OCI-LY3 (cell line): Measurements from ENCODE around the gene EPYC.

Experiments used
- H2AFZ ChIP-seq: fragments of 200-600, 300-600 bp; shearing (Covaris generic); 2 replicates; pipeline ENCODE4 v1.6.0; 2014; ENCODE audit warnings: antibody characterized with exemption, low read depth, low read length
- H3K27ac ChIP-seq: fragments of 200-600, 300-600 bp; sonication (generic); 2 replicates; pipeline ENCODE4 v1.5.1; 2014; ENCODE audit warnings: mild to moderate bottlenecking, low read length, moderate library complexity, mixed read lengths
- H3K27me3 ChIP-seq: fragments of 200-600, 300-600 bp; sonication (generic); 2 replicates; pipeline ENCODE4 v1.6.1; 2014; ENCODE audit warnings: low read depth, low read length, mixed read lengths
- H3K36me3 ChIP-seq: fragments of 200-600, 300-600 bp; sonication (generic); replicated peaks from 2 replicates; pipeline ENCODE3; 2014; ENCODE audit warnings: low read depth, low read length, mixed read lengths
- H3K4me1 ChIP-seq: fragments of 300-600, 200-600 bp; sonication (generic); 2 replicates; pipeline ENCODE4 v1.6.1; 2014; ENCODE audit warnings: low read length, mixed read lengths
- H3K4me2 ChIP-seq: fragments of 200-600, 300-600 bp; sonication (generic); 2 replicates; pipeline ENCODE4 v1.6.1; 2014; ENCODE audit warnings: low read length, mixed read lengths
- H3K4me3 ChIP-seq: fragments of 300-600, 200-600 bp; sonication (generic); 2 replicates; pipeline ENCODE4 v1.5.1; 2014; ENCODE audit warnings: antibody characterized with exemption, mild to moderate bottlenecking, low read length, moderate library complexity
- H3K79me2 ChIP-seq: fragments of 300-600, 200-600 bp; shearing (Covaris generic); 2 replicates; pipeline ENCODE4 v1.6.1; 2014; ENCODE audit warnings: mild to moderate bottlenecking, low read length, mixed read lengths
- H3K9ac ChIP-seq: fragments of 300-600, 200-600 bp; shearing (Covaris generic); 2 replicates; pipeline ENCODE4 v1.6.0; 2014; ENCODE audit warnings: mild to moderate bottlenecking, low read length, moderate library complexity
- H3K9me3 ChIP-seq: fragments of 200-600, 300-600 bp; shearing (Covaris generic); 2 replicates; pipeline ENCODE4 v1.6.1; 2014; ENCODE audit warnings: low read length, mixed read lengths; ENCODE audit not compliant: insufficient read depth
- H4K20me1 ChIP-seq: fragments of 200-600, 300-600 bp; sonication (generic); 2 replicates; pipeline ENCODE4 v1.6.1; 2016; ENCODE audit warnings: low read length, mixed read lengths; ENCODE audit not compliant: insufficient read depth
- CTCF ChIP-seq: fragments of 200-600, 300-600 bp; sonication (generic); IDR thresholded peaks from 2 replicates; pipeline ENCODE4 v1.5.1; 2014; ENCODE audit warnings: antibody characterized with exemption, low read length, low read depth
- EZH2phosphoT487 ChIP-seq: fragments of 200-600 bp; shearing (Covaris generic); IDR thresholded peaks from 2 replicates; pipeline ENCODE4 v1.6.1; 2018; ENCODE audit warnings: antibody characterized with exemption, mixed run types, low read depth

The EPYC gene

GRCh38 chr12:90959538-90960139 is 45.1 kb downstream of the EPYC start:
- H3K4me1 ChIP-seq, result no peaks in the 10 kb centered on the region
- H3K4me3 ChIP-seq, result no peak overlapping the region
- no peak overlapping the region for H2AFZ ChIP-seq
- H3K27me3 ChIP-seq, result no peaks in the 10 kb centered on the region
- H3K36me3 ChIP-seq, result no peaks in the 10 kb centered on the region
- no peaks in the 10 kb centered on the region for H3K9me3 ChIP-seq
- peak overlapping the region; percentile 27 for H3K4me2 ChIP-seq
- H3K27ac ChIP-seq, result no peak overlapping the region
- no peaks in the 10 kb centered on the region for H3K79me2 ChIP-seq
- no peaks in the 10 kb centered on the region for H4K20me1 ChIP-seq
- no peak overlapping the region for H3K9ac ChIP-seq
- TF ChIP-seq EZH2phosphoT487 (no peak), CTCF (peak; percentile 69)

- Histone ChIP-seq H3K27me3 (no peaks in the 10 kb centered on the region), H4K20me1 (no peaks in the 10 kb centered on the region), H3K4me2 (peak overlapping the region; percentile 11; the same call in 1 of the 2 replicates), H3K27ac (no peak overlapping the region), H3K4me3 (no peak overlapping the region), H3K9me3 (no peaks in the 10 kb centered on the region), H2AFZ (no peak overlapping the region), H3K4me1 (no peaks in the 10 kb centered on the region), H3K79me2 (no peaks in the 10 kb centered on the region), H3K9ac (no peak overlapping the region), H3K36me3 (no peaks in the 10 kb centered on the region)
- TF ChIP-seq CTCF, result peak; percentile 42
- no peak for TF ChIP-seq EZH2phosphoT487
Observed at GRCh38 chr12:90959032-90959431, 45.7 kb downstream of the EPYC start.

GRCh38 chr12:90958347-90958746 is 46.4 kb downstream of the EPYC start:
- no peak overlapping the region for H3K27ac ChIP-seq
- no peaks in the 10 kb centered on the region for H3K36me3 ChIP-seq
- no peak overlapping the region for H3K9ac ChIP-seq
- H3K4me2 ChIP-seq, result no peak overlapping the region
- no peaks in the 10 kb centered on the region for H3K4me1 ChIP-seq
- no peak overlapping the region for H3K4me3 ChIP-seq
- TF ChIP-seq EZH2phosphoT487, result no peak
- TF ChIP-seq CTCF, result no peak
- H3K27me3 ChIP-seq, result no peaks in the 10 kb centered on the region
- H4K20me1 ChIP-seq, result no peaks in the 10 kb centered on the region
- no peaks in the 10 kb centered on the region for H3K9me3 ChIP-seq
- no peak overlapping the region for H2AFZ ChIP-seq
- no peaks in the 10 kb centered on the region for H3K79me2 ChIP-seq

GRCh38 chr12:90954921-90955320 is 49.9 kb downstream of the EPYC start, which contains the start of gene CCER1:
TSS of gene CCER1 (minus strand) at chr12:90955176. CDS start at chr12:90954742, 434 bp downstream.
- Histone ChIP-seq H3K9me3 (no peaks in the 10 kb centered on the region), H3K79me2 (no peaks in the 10 kb centered on the region), H3K27ac (no peak within 1 kb of the TSS), H3K9ac (no peak within 1 kb of the TSS), H3K4me1 (no peaks in the 10 kb centered on the region), H3K4me3 (no peak within 1 kb of the TSS), H3K27me3 (no peaks in the 10 kb centered on the region), H2AFZ (no peak within 1 kb of the TSS), H4K20me1 (no peaks in the 10 kb centered on the region), H3K4me2 (no peak within 1 kb of the TSS), H3K36me3 (no peaks in the 10 kb centered on the region)
- TF ChIP-seq EZH2phosphoT487 (no peak), CTCF (no peak)
